ENCODE data around the gene KSR1.

GRCh38 chr17:27668488-27668823 is 212.2 kb downstream of the KSR1 start:
- TF ChIP-seq POLR2A (IDR thresholded peaks at IDR 0.05) (no peak), CTCF (IDR thresholded peaks at IDR 0.05) (no peak)
